Upper lobe of left lung (tissue), 6 donors: Measurements from ENCODE around the gene UST. TPM values are rescaled to one million over a fixed set of nuclear protein-coding genes. Genes with fewer than 3 reads are reported as not detected.

Source experiments
- ATAC-seq, 2 donors: fragments of 200-7000 bp; cut with Tn5 transposase; one replicate each; pipeline ENCODE4 v1.9.1; 2022; ENCODE audit warnings: mild to moderate bottlenecking in 2 of 2, moderate library complexity in 2 of 2; ENCODE audit not compliant: low FRiP score in 2 of 2
- DNase-seq, 2 donors: peaks; one replicate each; pipeline ENCODE4 v3.0.0-alpha.2; 2019 to 2020
- H3K27ac ChIP-seq, 4 donors: fragments of 200-600 bp; sonication (generic); one replicate each; pipeline ENCODE4 v1.5.1; 2016 to 2019
- H3K27me3 ChIP-seq, 4 donors: fragments of 200-600 bp; sonication (generic); one replicate each; pipeline ENCODE4 v1.5.1; 2017 to 2019
- H3K36me3 ChIP-seq, 4 donors: fragments of 200-600 bp; sonication (generic); one replicate each; pipeline ENCODE4 v1.5.1; 2016 to 2019
- H3K4me1 ChIP-seq, 4 donors: fragments of 200-600 bp; sonication (generic); one replicate each; pipeline ENCODE4 v1.5.1; 2018 to 2019
- H3K4me3 ChIP-seq, 4 donors: fragments of 200-600 bp; sonication (generic); one replicate each; pipeline ENCODE4 v1.5.1; 2017 to 2019; ENCODE audit warnings: mild to moderate bottlenecking in 2 of 4, moderate library complexity in 1 of 4
- H3K9me3 ChIP-seq, 4 donors: fragments of 200-600 bp; sonication (generic); one replicate each; pipeline ENCODE4 v1.5.1; 2018 to 2019
- EP300 ChIP-seq, 4 donors: sonication (generic); formaldehyde crosslinking; IDR thresholded peaks; one replicate each; pipeline ENCODE4 v1.5.1; 2017; ENCODE audit warnings: antibody characterized with exemption in 4 of 4, control low read depth in 2 of 4
- POLR2A ChIP-seq, 4 donors: fragments of 450-650 bp; IDR thresholded peaks; one replicate each; pipeline ENCODE4 v1.5.1; 2016 to 2017; ENCODE audit warnings: antibody characterized with exemption in 4 of 4, mild to moderate bottlenecking in 2 of 4
- POLR2AphosphoS5 ChIP-seq, 2 donors: sonication (generic); formaldehyde crosslinking; IDR thresholded peaks; one replicate each; pipeline ENCODE4 v1.5.1; 2017; ENCODE audit warnings: antibody characterized with exemption in 2 of 2
- WGBS, 2 donors: methylation state at CpG; one replicate each; pipeline ENCODE4 v1.1.5; 2017 to 2018; 5-methylcytosine and 5-hydroxymethylcytosine counted together
- total RNA-seq, 6 donors: library from RNA; depleted of rRNA in 4 of 6; stranded (reverse); fragments of >200 nt in 4 of 6; gene quantifications; one replicate each; pipeline versions ENCODE4 v1.1.0 to v1.2.1, GENCODE V29; 2016 to 2021
- TF ChIP-seq, protein P1 (sequence below), 6 experiments: fragments of 450-650 bp in 4 of 6; fragments of 200-600 bp in 2 of 6; sonication (generic) in 2 of 6; IDR thresholded peaks; one replicate each; pipeline ENCODE4 v1.5.1; 2016 to 2019; ENCODE audit warnings: antibody characterized with exemption in 6 of 6
- donor health status: DM: no; HTN: no; CAD: no; lungs with moderate emphysema.
- donor health status: DM: no; HTN: yes; CAD: no; lungs with severe emphysema.

UST gene
- total RNA-seq, 6 donors from 2014 or later = 10.2 to 21.6 (median 14.2) TPM

DNA sequence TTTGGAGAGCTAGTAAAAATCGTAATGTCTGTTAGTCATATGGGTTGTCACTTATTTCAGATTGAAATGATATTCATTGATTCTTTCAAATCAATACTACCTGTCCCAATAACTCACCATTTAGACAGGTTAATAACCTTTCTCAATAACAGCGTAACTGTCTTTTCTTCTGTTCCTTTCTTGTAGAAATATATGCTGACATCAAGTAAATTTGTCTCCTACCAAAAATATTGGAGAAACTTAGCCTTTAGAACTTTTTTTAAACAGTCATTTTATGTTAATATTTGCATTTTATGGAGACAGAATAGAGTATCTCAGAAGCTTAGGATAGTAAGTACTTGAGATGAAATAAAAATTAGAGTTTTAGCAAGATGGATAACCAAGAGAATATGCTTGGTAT lies 278.2 kb downstream of the UST start:
- ATAC-seq = no peak
- peaks cover 0 to 4% (median 0%) of the 10 kb centered on the region in 4 donors for H3K4me1 ChIP-seq
- 97% methylated on average over 2 of the region's 2 CpGs for WGBS, 2 donors

DNA sequence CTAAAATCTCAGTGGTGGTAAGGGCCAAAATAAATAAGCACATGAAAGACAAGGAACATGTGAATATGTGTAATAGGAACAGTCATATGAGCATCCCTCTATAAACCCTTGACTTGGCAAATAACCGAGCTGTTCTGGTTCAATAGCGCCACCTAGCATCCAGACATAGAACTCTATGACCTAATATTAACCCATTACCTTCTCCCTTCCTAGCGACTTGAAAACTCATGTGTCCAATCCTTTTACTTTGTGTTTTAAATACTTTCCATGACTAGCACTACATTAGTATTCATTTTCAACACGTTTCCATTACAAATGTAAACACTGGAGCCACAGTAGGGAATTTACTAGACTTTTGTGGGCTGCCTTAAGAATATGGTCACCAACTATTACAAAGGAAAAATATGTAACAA lies 279.7 kb downstream of the UST start:
- no peak for DNase-seq
- H3K27me3 ChIP-seq = no peaks in the 10 kb centered on the region
- peaks cover 0 to 4% (median 0%) of the 10 kb centered on the region in 4 donors for H3K4me1 ChIP-seq
- H3K27ac ChIP-seq = no peak overlapping the region
- WGBS, 2 donors = 52 to 65% methylated on average over 4 of the region's 4 CpGs
- ATAC-seq = peak in 1 of 2 donors; percentile 60
- peaks cover 0 to 2% (median 0%) of the 10 kb centered on the region in 4 donors for H3K36me3 ChIP-seq
- TF ChIP-seq, protein P1, sequence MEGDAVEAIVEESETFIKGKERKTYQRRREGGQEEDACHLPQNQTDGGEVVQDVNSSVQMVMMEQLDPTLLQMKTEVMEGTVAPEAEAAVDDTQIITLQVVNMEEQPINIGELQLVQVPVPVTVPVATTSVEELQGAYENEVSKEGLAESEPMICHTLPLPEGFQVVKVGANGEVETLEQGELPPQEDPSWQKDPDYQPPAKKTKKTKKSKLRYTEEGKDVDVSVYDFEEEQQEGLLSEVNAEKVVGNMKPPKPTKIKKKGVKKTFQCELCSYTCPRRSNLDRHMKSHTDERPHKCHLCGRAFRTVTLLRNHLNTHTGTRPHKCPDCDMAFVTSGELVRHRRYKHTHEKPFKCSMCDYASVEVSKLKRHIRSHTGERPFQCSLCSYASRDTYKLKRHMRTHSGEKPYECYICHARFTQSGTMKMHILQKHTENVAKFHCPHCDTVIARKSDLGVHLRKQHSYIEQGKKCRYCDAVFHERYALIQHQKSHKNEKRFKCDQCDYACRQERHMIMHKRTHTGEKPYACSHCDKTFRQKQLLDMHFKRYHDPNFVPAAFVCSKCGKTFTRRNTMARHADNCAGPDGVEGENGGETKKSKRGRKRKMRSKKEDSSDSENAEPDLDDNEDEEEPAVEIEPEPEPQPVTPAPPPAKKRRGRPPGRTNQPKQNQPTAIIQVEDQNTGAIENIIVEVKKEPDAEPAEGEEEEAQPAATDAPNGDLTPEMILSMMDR (IDR thresholded peaks at IDR 0.05) = peak in 5 of 6 experiments; percentile 8 to 47 (median 30)
- no peak for TF ChIP-seq POLR2AphosphoS5 (IDR thresholded peaks at IDR 0.05)
- TF ChIP-seq EP300 (IDR thresholded peaks at IDR 0.05) = no peak
- no peak for TF ChIP-seq POLR2A (IDR thresholded peaks at IDR 0.05)
- no peak overlapping the region for H3K4me3 ChIP-seq
- H3K9me3 ChIP-seq = no peaks in the 10 kb centered on the region

More for the DNA sequence above, 278.2 kb downstream of the UST start:
- no peak for TF ChIP-seq POLR2AphosphoS5 (IDR thresholded peaks at IDR 0.05)
- TF ChIP-seq, protein P1 (IDR thresholded peaks at IDR 0.05) = no peak
- TF ChIP-seq EP300 (IDR thresholded peaks at IDR 0.05) = no peak
- no peak for TF ChIP-seq POLR2A (IDR thresholded peaks at IDR 0.05)
- Histone ChIP-seq H3K36me3 (peaks cover 0 to 2% (median 0%) of the 10 kb centered on the region in 4 donors), H3K9me3 (no peaks in the 10 kb centered on the region), H3K4me3 (no peak overlapping the region), H3K27ac (no peak overlapping the region), H3K27me3 (no peaks in the 10 kb centered on the region)
- no peak for DNase-seq

DNA sequence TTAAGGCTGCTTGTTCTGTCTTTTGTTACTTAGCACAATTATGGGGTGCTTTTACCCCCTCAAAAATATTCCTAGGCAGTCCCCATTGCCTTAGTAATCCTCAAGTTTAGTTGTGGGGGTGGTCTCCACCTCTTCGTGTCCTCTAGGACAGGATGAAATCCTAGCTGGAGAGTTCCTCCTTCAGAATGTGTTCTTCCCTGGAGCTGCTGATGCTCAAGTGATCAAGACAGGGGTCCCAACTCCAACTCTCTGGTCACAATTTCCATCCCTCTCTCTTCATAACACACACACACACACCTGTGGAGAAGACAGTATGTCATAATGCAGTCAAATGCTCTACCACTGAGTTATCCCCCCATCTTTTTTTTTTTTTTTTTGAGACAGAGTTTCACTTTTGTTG lies 280.7 kb downstream of the UST start:
- Histone ChIP-seq H3K4me3 (no peak overlapping the region), H3K27ac (no peak overlapping the region), H3K27me3 (no peaks in the 10 kb centered on the region), H3K4me1 (peaks cover 0 to 8% (median 3%) of the 10 kb centered on the region in 4 donors), H3K9me3 (no peaks in the 10 kb centered on the region), H3K36me3 (peaks cover 0 to 2% (median 0%) of the 10 kb centered on the region in 4 donors)
- WGBS, 2 donors = 91 to 95% methylated on average over 1 of the region's 1 CpG
- TF ChIP-seq, protein P1 (IDR thresholded peaks at IDR 0.05) = no peak
- TF ChIP-seq POLR2A (IDR thresholded peaks at IDR 0.05) = no peak
- TF ChIP-seq POLR2AphosphoS5 (IDR thresholded peaks at IDR 0.05) = no peak
- TF ChIP-seq EP300 (IDR thresholded peaks at IDR 0.05) = no peak
- DNase-seq (no peak), ATAC-seq (no peak)

DNA sequence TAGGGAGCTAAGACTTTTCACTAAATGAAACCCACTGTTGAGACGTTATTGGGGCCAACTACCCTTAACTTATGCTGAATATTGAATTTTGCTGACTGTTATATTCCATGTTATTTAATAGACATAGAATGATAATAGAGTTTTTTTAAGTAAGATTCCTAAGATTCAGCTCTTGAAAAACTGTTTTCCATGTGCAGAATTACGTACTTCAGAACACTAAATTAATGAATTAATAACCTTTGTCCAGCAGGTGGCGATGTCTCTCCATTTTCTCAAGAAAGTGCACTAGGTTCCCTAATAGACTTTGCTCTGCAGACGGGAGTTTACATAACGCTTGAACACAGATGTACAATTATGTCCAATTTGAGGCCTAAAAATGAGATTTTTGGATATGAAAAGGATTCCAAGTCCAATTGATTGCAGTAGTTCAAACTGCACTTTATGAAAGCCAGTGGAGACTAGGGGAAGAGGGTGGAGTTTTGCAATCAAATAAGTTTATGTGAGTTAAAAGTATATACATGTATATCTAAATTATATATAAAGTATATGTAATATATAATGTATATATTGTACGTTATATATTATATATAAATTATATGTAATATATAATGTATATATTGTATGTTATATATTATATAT lies 282.1 kb downstream of the UST start:
- 12 to 14% methylated on average over 6 of the region's 6 CpGs for WGBS, 2 donors
- DNase-seq (peak in 1 of 2 donors; percentile 34), ATAC-seq (peak; percentile 61 to 82)
- Histone ChIP-seq H3K4me1 (peaks cover 0 to 8% (median 3%) of the 10 kb centered on the region in 4 donors), H3K27ac (no peak overlapping the region), H3K27me3 (no peaks in the 10 kb centered on the region), H3K9me3 (no peaks in the 10 kb centered on the region), H3K4me3 (no peak overlapping the region), H3K36me3 (no peaks in the 10 kb centered on the region)
- TF ChIP-seq POLR2AphosphoS5 (IDR thresholded peaks at IDR 0.05) = no peak
- TF ChIP-seq, protein P1 (IDR thresholded peaks at IDR 0.05) = peak; percentile 24 to 78 (median 66)
- TF ChIP-seq EP300 (IDR thresholded peaks at IDR 0.05) = no peak
- no peak for TF ChIP-seq POLR2A (IDR thresholded peaks at IDR 0.05)
